ENCODE data around the gene ABCB6.

DNA sequence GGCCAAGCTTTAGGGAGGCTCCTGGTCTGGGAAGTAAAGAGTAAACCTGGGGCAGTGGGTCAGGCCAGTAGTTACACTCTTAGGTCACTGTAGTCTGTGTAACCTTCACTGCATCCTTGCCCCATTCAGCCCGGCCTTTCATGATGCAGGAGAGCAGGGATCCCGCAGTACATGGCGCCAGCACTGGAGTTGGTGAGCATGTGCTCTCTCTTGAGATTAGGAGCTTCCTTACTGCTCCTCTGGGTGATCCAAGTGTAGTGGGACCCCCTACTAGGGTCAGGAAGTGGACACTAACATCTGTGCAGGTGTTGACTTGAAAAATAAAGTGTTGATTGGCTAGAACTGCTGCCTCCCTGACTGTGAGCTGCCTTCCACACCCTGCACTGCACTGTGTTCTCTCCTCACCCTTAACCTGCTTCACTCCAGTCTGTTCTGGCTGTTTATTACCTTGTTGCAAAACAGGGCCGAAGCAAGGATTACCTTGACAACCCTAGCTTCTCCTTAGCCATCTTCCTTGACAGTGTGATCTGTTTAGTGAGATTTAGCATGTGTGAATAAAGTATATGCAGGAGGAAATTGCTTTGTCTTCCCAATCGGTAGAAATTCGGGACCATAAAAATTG, 35.5 kb downstream of the ABCB6 start:
- TF ChIP-seq, protein P1, sequence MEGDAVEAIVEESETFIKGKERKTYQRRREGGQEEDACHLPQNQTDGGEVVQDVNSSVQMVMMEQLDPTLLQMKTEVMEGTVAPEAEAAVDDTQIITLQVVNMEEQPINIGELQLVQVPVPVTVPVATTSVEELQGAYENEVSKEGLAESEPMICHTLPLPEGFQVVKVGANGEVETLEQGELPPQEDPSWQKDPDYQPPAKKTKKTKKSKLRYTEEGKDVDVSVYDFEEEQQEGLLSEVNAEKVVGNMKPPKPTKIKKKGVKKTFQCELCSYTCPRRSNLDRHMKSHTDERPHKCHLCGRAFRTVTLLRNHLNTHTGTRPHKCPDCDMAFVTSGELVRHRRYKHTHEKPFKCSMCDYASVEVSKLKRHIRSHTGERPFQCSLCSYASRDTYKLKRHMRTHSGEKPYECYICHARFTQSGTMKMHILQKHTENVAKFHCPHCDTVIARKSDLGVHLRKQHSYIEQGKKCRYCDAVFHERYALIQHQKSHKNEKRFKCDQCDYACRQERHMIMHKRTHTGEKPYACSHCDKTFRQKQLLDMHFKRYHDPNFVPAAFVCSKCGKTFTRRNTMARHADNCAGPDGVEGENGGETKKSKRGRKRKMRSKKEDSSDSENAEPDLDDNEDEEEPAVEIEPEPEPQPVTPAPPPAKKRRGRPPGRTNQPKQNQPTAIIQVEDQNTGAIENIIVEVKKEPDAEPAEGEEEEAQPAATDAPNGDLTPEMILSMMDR (optimal IDR thresholded peaks at IDR 0.05 in 1 of 3, IDR thresholded peaks at IDR 0.05 in 1 of 3, conservative IDR thresholded peaks at IDR 0.05 in 1 of 3; ENCODE audit: extremely low read depth in 1 of 3, insufficient read depth in 2 of 3, low read length in 3 of 3) = no peak
- TF ChIP-seq EZH2 (IDR thresholded peaks at IDR 0.05; ENCODE audit: low read length) = no peak
